ENCODE data around the gene INPP4B.

The INPP4B gene

DNA sequence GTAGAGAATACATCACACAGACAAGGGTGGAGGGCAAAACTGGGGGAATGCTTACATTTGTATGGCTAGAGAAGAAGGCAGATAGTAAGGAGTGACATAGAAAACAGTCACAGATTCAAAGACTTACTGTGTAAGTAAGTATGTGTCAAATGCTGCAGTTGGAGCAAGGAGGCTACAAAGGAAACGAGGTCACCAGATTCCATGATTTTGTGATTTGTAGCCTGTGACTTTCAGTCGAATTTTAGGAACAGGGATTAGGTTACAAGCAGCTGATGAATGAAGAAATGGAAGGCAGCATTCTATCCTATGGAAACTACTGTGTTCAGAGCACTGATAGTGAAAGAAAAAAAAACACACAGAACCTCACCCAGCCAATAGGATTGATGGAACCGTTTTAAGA, 801.8 kb downstream of the INPP4B start:
- no peak for FAIRE-seq

DNA sequence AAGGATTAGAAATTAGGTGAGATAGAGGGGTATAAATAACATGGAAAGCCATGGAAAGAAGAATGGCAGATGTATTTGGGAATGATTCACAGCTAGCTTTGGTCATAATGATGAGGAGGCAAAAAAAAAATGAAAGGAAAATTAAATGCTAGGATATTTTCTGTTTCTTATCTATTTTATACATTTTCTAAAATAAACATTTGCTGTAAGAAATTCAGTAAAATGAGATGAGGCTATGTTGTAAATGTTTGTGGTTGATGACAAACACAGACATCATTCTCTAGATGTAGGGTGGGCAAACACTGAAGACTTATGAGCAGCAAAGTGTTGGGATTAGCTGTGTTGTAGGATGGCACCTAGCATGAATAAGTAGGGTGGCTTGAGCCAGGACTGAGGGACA, 802.6 kb downstream of the INPP4B start:
- no peak for FAIRE-seq

DNA sequence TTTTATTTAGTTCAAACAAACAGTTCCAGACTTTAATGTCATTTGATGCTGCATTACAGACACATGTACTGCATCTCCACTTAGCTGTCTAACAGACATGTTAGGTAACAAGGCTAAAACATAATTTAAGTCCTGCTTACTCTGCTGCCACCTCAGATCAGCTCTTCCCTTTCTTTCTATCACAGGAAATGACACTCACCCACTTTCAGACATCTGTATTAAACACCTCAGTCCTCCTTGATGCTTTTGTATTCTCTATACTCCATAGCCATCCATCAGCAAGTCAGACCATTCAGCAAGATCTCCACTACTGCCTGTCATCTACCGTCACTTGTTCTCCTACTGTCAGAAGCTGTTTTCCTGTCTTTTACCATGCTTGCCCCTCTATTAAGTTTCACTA, 804.3 kb downstream of the INPP4B start:
- FAIRE-seq, result no peak

DNA sequence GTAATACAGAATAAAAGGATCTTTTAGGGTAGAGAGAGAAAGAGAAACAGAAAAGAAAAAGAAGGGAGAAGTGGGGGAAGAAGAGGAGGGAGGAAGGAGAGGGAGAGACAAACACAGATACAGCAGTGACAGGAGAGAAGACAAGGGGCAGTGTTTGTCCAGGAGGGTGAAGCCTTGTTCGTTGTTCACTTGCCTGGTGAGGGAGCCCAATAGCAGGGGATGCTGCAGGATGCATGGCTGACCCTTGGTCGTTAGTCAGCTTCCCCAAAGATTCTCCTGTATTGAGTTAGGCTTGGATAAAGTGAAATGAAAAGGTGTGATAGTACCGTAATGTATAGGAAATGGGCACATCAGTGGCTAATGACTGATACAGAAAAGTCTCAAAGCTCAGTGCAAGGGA, 806.1 kb downstream of the INPP4B start:
- no peak for FAIRE-seq

DNA sequence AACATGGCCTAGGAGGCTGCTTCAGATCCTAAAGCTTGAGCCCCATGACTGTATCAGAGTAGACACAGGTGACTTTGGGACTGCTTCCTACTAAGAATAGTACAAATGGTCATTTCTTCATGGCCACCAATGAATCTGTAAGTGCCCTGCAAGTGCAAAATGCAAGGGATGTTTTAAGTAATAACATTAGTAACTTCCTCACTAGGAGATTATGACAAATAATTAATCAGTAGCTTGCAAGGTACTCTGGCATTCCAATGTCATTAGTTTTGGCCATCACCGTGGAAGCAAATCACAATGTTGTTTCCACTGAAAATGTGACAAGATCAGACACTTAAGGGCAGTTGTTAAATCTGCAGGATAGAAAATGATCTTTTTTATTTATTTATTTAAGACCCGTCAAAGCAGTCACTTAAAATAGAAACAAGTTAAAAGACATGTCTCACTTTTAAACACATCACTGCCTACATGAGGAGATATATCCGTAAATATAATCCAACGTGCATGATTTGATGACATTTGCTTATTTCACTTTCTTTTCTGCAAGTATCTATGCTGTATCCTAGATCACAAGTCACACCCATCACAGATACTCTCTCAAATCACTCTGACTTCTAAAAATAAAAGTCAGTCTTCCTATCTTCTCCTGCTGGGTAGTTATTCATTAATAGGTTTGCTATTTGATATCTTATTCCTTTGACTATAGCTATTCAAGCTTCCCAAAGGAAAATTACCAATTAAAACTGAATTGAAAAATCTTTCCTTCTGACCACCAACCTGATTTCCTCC, 809.1 kb downstream of the INPP4B start:
- no peak for FAIRE-seq

DNA sequence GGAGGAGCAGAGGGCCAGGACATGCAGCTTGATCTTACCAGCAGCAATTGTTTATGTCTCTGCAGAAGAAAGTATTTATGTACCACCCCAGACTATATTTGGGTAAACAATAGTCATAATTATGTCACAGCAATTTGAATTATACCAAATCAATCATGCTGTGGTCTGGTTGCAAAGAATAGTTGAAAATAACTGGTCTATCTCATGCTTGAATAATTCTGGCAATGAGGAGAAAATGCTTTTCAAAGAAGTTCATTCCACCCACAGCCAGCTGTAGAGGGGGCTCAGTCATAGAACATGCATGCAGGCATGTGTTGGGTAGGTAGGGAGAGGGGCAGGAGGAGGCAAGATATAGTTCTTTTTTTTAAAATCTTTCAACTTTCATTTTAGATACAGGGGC, 810.5 kb downstream of the INPP4B start:
- FAIRE-seq, result no peak

DNA sequence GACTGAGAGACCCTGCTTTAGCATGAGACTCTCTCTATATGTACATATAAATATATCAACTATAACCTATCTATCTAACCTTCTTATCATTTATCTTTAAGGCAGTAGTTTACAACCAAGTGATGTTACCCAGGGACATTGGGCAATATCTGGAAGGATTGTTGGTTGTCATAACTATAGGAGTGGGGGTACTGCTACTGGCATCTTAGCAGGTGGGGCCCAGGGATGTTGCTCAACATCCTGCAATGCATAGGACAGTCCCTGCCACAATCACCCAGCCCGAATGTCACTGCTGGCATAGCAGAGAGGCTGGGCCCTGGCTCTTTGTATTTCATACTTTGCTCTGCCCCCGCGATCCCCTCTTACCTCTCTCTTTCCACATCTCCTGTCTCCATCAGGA, 812.0 kb downstream of the INPP4B start:
- FAIRE-seq, result no peak

DNA sequence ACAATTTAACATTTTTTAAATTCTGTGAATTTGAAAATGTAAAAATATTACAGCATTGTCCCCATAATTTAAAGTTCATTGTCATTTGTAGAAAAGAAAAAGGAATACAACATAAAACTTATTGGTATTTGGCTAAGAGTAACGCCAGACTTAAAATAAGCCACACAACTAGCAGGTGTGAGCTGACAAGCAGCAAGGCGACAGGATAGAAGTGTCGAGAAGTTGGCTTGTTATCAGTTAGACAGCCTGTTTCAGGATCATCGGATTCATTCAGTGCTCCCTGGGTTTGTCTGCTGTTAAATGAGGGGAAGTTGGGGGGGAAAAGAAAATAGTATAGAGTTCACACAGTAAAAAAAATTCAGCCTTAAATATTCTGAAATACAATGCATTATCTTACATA, 816.1 kb downstream of the INPP4B start:
- FAIRE-seq, result no peak

DNA sequence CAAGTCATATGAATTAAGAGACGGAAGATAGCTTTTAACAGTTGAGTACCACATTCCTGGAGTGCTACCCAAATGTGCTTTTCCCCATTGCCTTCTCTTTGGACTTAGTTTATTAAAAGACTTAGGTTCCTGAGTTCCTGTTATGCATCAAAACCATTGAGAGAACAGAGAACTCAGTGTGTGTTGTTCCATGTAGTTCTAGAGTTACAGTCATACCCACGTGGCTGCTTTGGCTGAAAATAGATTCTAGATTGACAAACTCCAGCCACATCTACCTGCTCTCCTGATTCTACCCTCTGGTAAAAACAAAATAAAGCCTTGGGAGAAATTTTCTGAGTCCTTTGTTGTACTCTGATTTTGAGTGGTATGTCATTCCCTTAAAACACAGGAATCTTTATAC, 824.3 kb downstream of the INPP4B start:
- FAIRE-seq, result no peak

DNA sequence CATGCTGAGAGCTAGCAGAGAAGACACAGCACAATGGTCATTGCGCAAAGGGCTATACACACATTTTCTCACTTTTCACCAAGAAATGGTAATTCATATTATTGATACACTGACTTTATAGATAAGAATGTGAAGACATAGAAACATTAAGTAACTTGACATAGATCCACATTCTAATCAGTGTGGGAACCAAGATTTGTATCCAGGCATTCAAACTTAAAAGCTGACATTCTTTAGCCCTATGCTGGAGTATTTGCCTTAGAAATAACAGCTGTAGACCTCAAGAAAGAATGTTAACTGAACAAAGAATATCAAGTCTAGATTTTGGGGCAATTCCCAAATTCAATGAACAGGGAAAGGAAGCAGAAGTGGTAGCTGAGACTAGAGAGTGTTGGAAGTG, 824.9 kb downstream of the INPP4B start:
- no peak for FAIRE-seq

DNA sequence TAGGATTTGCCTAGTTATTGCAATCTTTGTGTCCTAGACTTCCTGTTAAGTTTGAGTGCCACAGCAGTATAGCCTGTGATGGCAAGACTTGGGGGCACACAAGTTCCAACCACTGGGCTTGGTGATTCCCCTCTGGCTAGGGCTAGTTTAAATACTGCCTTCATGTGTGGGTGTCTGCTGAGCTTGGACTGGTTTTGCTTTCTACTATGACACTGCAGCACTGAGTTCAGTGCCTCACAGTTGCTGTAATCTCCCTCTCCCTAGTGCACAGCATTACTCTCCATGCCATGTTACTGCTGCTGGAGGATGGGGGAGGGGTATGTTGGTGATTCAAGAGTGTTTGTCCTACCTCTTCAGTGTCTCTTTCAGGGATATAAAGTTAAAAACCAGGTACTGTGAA, 830.1 kb downstream of the INPP4B start:
- FAIRE-seq, result no peak

DNA sequence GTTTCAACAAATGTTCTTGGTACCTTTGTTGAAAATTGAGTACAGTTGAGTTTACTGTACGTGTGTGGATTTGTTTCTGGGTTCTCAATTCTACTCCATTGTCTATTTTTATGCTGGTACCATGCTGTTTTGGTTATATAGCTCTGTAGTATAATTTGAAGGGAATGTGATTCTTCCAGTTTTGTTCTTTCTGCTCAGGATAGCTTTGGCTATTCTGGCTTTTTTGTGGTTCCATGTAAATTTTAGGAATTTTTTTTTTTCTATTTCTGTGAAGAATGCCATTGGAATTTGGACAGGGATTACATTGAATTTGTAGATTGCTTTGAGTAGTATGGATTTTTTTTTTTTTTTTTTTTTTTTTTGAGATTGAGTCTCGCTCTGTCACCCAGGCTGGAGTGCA, 836.4 kb downstream of the INPP4B start:
- FAIRE-seq, result no peak

DNA sequence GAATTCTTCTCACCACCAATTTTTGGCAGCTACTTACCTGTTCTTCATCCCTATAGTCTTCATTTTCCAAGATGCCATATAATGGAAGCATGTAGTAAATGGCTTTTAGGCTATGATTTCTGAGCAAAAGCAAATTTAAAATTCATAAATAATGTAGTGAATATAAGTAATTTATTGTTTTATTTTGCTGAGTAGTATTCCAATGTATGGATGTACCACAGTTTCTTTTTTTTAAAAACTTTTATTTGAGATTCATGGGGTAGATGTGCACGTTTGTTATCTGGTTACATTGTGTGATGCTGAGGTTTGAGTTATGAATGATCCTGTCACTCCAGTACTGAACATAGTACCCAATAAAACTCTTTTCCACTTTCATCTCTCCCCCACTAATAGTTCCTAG, 840.6 kb downstream of the INPP4B start:
- FAIRE-seq, result no peak

DNA sequence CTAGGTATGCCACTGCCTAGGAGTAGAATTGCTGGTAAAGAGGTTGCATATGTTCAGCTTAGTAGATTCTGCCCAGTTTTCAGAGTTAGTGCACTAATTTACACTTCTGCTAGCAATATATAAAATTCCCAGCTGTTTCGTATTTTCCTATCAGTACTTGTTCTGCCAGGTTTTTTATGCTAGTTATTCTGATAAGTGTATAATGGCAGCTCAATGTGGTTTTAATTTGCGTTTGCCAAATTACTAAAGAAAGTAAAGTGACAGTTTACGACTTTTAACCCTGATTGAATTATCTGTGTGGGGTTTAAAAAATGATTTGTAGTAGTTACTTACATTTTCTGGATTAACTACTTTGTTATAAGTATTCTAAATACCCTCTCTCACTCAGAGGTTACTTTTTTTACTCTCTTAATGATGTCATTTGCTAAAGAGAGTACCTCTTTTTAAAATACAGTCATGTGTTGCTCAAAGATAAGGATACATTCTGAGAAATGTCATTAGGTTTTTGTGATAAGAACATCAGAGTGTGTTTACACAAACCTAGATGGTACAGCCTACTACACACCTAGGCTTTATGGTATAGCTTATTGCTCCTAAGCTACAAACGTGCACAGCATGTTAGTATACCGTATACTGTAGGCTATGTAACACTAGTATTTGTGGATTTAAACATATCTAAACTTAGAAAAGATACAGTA, 846.5 kb downstream of the INPP4B start:
- FAIRE-seq, result no peak

DNA sequence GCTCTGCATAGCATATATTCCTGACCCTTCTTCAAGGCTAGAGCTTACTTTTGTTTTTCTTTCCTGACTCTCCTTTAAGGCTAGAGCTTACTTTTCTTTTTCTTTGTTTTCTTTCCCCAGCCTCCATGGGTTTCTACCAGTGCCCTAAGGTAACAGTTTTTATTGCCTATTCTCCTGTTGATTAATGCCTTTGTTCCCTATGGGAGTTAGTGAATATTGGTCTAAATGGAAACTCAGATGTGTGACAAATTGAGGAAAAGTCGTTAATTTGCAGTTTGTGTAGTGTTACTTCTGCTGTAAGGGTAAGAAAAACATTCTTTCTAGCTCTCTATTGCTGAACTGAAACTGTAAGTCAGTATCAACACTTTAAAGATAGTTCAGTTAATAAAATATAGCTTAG, 851.0 kb downstream of the INPP4B start:
- FAIRE-seq, result no peak

DNA sequence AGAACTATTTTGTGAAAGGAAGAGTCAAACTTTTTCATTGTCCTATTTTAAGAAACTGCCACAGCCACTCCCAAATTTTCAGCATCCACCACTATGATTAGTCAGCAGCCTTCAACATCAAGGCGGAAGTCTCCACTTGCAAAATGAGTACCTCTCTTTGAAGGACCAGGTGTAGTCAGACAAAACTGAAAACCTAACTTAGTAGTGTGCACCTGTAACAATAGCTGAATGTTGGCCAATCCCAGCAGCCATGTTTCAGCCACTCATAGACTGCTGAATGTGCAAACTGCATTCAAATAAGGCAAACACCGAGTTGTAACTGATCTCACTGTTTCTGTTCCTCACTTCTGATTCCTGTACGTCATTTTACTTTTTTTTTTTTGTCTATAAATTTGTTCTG, 868.7 kb downstream of the INPP4B start:
- no peak for FAIRE-seq
